Endometrial microvascular endothelial cells (primary cell): ENCODE data around the gene EMC8. TPM values are rescaled to one million over a fixed set of nuclear protein-coding genes. Genes with fewer than 3 reads are reported as not detected.

Source experiments
- in situ Hi-C: cut with HindIII; loops from 2 replicates; pipeline ENCODE4 v1.10.0; 2017; ENCODE audit warnings: low sequenced_read_pairs, low pct_unique_long_range_greater_than_20kb; ENCODE audit errors: inconsistent ontology term
- total RNA-seq: library from RNA; depleted of rRNA; stranded (reverse); fragments of >200 nt; gene quantifications from one replicate; pipeline ENCODE4 v1.2.3, GENCODE V29; 2015; ENCODE audit errors: inconsistent ontology term

The EMC8 gene
- total RNA-seq, result 66.3 TPM

- in situ Hi-C loops, result no loop called here
These were observed at the start of gene EMC8, which contains the start of gene COX4I1 for GRCh38 chr16:85799497-85800320. Gene EMC8, minus strand, starts transcription at chr16:85799544. Its CDS starts 249 bp downstream, at chr16:85799295. Gene COX4I1, plus strand, starts transcription at chr16:85799695. Its CDS starts 1,511 bp downstream, at chr16:85801206.

- in situ Hi-C loops, result no loop called here
These were observed 49.6 kb upstream of the EMC8 start for GRCh38 chr16:85848986-85849385.

- in situ Hi-C loops, result no loop called here
These were observed 48.6 kb upstream of the EMC8 start for GRCh38 chr16:85847681-85848601.

- in situ Hi-C loops, result no loop called here
These were observed 47.7 kb upstream of the EMC8 start for GRCh38 chr16:85847036-85847435.

GRCh38 chr16:85846461-85846860 lies 47.1 kb upstream of the EMC8 start:
- in situ Hi-C loops, result no loop called here

- in situ Hi-C loops, result no loop called here
These were observed 45.9 kb upstream of the EMC8 start for GRCh38 chr16:85845266-85845665.

GRCh38 chr16:85844786-85845185 lies 45.4 kb upstream of the EMC8 start:
- in situ Hi-C loops, result no loop called here

- in situ Hi-C loops, result no loop called here
These were observed 44.8 kb upstream of the EMC8 start for GRCh38 chr16:85844169-85844481.

- in situ Hi-C loops, result no loop called here
These were observed 44.3 kb upstream of the EMC8 start for GRCh38 chr16:85843471-85844168.

GRCh38 chr16:85842848-85843247 lies 43.5 kb upstream of the EMC8 start:
- in situ Hi-C loops, result no loop called here

GRCh38 chr16:85842435-85842834 lies 43.1 kb upstream of the EMC8 start:
- in situ Hi-C loops, result no loop called here

- in situ Hi-C loops, result no loop called here
These were observed 41.5 kb upstream of the EMC8 start for GRCh38 chr16:85840801-85841200.

GRCh38 chr16:85840395-85840794 lies 41.1 kb upstream of the EMC8 start:
- in situ Hi-C loops, result no loop called here

GRCh38 chr16:85839681-85840240 lies 40.4 kb upstream of the EMC8 start:
- in situ Hi-C loops, result loop anchor here (10.0 kb wide), 1 partner anchor 155 kb away; no protein-coding TSS in a partner anchor

GRCh38 chr16:85838876-85839585 lies 39.7 kb upstream of the EMC8 start:
- in situ Hi-C loops, result loop anchor here (10.0 kb wide), 1 partner anchor 156 kb away; no protein-coding TSS in a partner anchor

- in situ Hi-C loops, result loop anchor here (10.0 kb wide), 1 partner anchor 156 kb away; no protein-coding TSS in a partner anchor
These were observed 39.0 kb upstream of the EMC8 start for GRCh38 chr16:85838381-85838780.

GRCh38 chr16:85837654-85838053 lies 38.3 kb upstream of the EMC8 start:
- in situ Hi-C loops, result loop anchor here (10.0 kb wide), 1 partner anchor 157 kb away; no protein-coding TSS in a partner anchor
